ENCODE data around the gene CNOT8. TPM values are rescaled to one million over a fixed set of nuclear protein-coding genes. Genes with fewer than 3 reads are reported as not detected.
"Not testable (repeated sequence)": the region's sequence is repeated elsewhere in the genome, so short reads cannot be mapped to it uniquely, and the experiment has no call there.

CNOT8 gene
- total RNA-seq = 10 to 100 TPM; 29.3 to 30.3 TPM
- long read RNA-seq, transcript CNOT8-214 (6 exons, 923 nt) = minor isoform, 5 of 58 reads
- long read RNA-seq, transcript CNOT8-201 (7 exons, 2,528 nt) = major isoform, 27 of 58 reads
- long read RNA-seq, transcript CNOT8-202 (7 exons, 2,604 nt) = minor isoform, 7 of 58 reads
- long read RNA-seq, partial matches to known transcripts = 3 of 58 reads
- long read RNA-seq, other reads (novel, unspliced or antisense) = 11 of 58 reads

- ATAC-seq (peak; percentile 93 to 94), DNase-seq (peak; percentile 99)
- intact Hi-C loops (cut with DNase I) = loop anchor here in 1 of 2 donors (5.0 kb wide), 1 partner anchor 101 kb away; the partner anchor contains the start of gene LARP1
Observed at GRCh38 chr5:154858297-154858971, at the start of gene CNOT8. Gene CNOT8, plus strand, starts transcription at chr5:154858627. Its CDS starts 4,652 bp downstream, at chr5:154863279.

- DNase-seq = no peak
- ATAC-seq = peak in 1 of 2 donors; percentile 59
- intact Hi-C loops (cut with DNase I) = loop anchor here in 1 of 2 donors (5.0 kb wide), 1 partner anchor 159 kb away; no protein-coding TSS in a partner anchor
Observed at GRCh38 chr5:154811239-154811638, 47.2 kb upstream of the CNOT8 start.

DNA sequence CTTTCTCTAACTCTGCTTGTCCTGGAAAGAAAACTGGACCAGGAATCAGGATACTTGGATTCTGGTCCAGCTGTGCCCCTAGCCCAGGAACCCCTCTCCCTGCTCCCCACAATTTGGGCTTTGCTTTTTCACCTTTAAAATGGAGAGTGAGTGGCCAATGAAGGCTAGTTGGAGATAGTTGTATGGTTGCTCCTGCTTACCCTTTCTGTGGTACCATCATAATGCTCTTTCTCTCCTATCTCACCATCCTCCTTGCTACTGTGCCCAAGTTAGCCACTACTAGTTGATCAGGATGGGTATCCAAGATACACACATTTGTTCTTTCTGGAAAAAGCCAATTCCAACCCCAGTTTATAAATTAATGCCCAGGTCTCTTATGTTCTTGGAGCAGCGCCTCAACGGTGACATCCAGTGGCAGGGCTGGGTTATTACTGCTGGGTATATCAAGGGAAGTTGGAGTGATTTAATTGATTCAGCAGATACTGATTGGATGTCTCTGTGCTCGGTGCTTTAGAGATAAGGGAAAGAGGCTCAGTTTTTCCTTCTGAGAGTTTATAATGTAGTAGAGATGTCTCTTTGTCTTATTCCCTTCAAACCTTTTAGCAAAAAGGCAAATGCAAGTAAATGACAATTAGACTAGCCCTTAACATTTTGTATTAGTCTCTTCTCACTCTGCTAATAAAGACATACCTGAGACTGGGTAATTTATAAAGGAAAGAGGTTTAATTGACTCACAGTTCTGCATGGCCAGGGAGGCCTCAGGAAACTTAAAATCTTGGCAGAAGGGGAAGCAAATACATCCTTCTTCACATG, 46.6 kb upstream of the CNOT8 start:
- intact Hi-C loops (cut with DNase I) = loop anchor here (2.0 to 5.0 kb wide), 2 partner anchors 160 to 161 kb away; no protein-coding TSS in a partner anchor
- peak; percentile 64 to 66 for ATAC-seq
- DNase-seq = peak; percentile 58

- intact Hi-C loops (cut with DNase I) = loop anchor here (2.0 to 5.0 kb wide), 2 partner anchors 161 to 162 kb away; no protein-coding TSS in a partner anchor
- no peak for ATAC-seq
- DNase-seq = no peak
Observed at GRCh38 chr5:154813158-154813557, 45.3 kb upstream of the CNOT8 start.

DNA sequence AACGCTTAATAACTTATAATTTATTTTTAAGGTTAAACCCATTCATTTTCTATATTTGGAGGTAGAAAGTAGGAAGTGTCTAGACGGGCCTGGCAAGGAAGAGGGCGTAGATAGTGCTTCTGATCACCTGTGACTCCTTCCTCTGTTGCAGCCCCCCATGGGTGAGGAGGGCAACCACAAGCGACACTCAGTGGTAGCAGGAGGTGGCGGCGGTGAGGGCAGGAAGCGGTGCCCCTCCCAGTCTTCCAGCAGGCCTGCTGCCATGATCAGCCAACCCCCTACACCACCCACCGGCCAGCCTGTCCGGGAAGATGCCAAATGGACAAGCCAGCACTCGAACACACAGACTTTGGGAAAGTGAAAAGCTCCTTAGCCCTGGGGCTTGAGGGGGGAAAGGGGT, 44.7 kb upstream of the CNOT8 start:
- DNase-seq (no peak), ATAC-seq (peak in 1 of 2 donors; percentile 6)
- intact Hi-C loops (cut with DNase I) = loop anchor here (2.0 to 5.0 kb wide), 2 partner anchors 161 to 163 kb away; no protein-coding TSS in a partner anchor

DNA sequence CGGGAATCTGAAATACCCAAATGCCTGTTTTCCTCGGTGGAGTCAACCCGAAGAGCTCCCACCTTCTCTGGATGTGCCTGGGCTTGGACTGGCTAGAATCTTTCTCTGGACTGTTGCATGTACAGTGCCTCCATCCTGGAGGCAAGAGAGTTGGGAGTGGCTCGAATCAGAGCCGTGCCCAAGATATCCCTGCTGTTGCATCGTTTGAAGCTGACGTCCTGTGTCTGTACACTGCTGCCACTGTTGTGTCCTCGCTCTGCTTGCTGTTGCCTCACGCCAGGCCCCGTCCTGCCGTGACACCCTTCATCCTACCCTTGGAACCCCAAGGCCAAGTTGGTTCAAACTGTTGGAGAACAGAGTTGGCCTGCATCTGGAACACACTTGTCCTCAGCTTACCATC, 43.4 kb upstream of the CNOT8 start:
- ATAC-seq (no peak), DNase-seq (no peak)
- intact Hi-C loops (cut with DNase I) = no loop called here

DNA sequence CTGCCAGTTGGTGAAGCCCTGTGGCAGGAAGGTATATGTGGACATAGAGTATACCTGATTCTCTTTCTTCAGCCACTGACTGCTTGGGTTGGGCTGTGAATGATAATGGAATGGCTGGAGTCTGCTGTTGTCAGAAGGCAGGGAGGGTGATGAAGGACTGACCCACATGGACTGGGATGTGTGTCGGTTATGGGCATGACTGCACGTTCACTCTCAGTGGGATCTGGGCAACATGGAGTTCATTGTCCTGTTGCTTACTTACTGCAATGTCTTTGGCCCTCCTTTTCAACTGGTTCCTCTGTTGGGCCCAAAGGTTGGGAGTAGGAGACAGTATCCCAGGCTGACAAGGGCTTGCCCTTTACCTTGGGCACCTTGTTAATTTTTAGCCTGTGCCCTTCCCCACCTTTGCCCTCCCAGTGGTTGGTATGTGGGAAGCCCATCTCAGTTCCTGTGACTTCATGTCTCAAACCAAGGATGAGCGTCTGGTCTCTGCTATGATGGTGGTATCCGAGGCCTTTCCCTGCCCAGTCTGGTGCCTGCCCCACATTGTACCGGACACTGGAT, 42.7 kb upstream of the CNOT8 start:
- ATAC-seq (no peak), DNase-seq (no peak)
- intact Hi-C loops (cut with DNase I) = no loop called here

DNA sequence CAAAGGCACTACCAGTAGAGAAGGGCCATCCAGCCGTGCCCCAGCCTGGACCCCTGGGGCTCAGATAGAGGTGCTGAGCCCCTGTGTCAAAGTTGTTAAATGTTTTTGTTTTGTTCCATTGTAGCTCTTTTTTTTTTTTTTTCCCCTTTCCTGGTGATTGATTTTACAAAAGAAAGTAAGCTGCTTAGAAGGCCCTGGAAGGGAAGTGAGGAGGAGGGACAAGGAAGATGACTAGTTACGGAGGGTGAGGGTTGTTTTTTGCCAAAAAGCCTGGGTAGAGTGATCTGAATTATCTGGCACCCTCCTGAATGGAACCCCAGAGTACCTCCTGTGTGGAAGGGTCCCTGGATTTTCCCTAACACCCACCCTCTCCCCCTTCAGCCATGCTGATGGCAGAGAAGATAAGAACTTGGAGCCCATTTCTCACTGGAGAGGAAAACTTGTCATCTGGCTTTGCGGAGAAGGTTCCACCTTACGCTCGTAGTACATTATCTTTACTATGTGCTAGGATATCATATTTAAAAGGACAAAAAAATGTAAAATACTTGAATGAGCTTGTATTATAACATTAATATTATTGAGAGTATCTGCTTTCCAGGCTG, 41.4 kb upstream of the CNOT8 start:
- no peak for ATAC-seq
- intact Hi-C loops (cut with DNase I) = no loop called here
- no peak for DNase-seq

GRCh38 chr5:154817815-154818214, 40.6 kb upstream of the CNOT8 start:
- ATAC-seq = no peak
- no peak for DNase-seq
- intact Hi-C loops (cut with DNase I) = no loop called here

- DNase-seq = no peak
- ATAC-seq = no peak
- intact Hi-C loops (cut with DNase I) = no loop called here
Observed at GRCh38 chr5:154818471-154819116, 39.8 kb upstream of the CNOT8 start.

- no peak for DNase-seq
- intact Hi-C loops (cut with DNase I) = no loop called here
- ATAC-seq = no peak
Observed at GRCh38 chr5:154819546-154819945, 38.9 kb upstream of the CNOT8 start.

DNA sequence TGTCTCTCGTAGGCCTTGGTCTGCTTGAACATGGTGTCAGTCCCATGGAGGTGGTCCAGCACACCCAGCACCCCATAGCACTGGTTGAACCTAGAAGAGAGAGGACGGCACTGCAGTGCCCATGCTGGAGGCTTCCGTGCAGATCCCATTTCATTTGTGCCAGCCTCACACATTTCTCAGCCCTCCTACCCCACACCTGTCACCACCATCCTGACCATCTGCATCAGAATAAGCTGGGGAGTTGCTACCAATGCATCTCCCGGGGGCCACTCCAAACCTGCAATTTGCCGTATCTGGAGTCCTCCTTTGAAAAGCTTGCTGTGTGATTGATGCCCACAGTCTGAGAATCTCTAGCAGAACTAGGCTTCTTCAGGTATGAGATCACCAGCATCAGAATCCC, 38.0 kb upstream of the CNOT8 start:
- ATAC-seq (no peak), DNase-seq (no peak)
- intact Hi-C loops (cut with DNase I) = no loop called here

GRCh38 chr5:154822896-154823295, 35.5 kb upstream of the CNOT8 start:
- intact Hi-C loops (cut with DNase I); DNase-seq; ATAC-seq: not testable (repeated sequence)

DNA sequence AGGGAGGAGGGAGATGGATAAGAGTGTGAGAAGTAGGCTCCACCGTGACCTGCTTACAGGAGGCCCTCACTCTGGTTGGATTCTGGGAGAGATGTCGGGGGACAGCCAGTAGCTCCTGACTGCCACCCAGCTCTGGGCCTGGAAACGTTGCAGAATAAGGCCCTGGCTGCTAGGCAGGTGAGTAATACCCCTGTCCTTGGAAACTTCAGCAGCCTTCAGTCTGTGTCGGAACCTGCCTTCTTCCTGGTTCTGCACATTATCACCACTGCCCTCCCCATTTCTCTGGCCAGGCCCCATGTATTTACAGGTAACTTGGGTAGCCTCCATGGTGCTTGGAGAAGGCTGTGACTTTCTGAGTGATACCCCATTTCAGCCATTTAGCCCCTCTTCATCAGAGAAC, 34.8 kb upstream of the CNOT8 start:
- ATAC-seq = no peak
- intact Hi-C loops (cut with DNase I) = no loop called here

DNA sequence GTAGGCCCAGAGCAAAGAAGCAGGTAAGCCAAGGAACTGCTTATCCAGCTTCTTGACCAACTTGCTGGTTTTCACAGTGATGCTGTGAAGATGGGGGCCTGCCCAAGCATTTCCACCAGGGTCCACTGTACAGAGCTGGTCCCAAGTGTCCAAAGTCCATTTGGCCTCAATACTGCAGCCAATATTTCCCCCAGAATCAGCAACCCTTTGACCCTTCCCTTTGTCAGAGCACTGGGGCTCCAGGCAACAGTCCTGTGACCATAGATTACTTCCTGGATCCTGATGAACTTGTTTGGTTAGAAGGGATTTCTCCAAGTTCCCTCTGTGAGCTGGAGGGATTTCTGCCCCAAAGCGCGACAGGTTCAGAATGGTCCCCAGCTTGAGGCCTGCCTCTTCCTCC, 34.4 kb upstream of the CNOT8 start:
- ATAC-seq (no peak), DNase-seq (no peak)
- intact Hi-C loops (cut with DNase I) = no loop called here

More for the DNA sequence above, 34.8 kb upstream of the CNOT8 start:
- no peak for DNase-seq

GRCh38 chr5:154829181-154829588, 29.2 kb upstream of the CNOT8 start:
- DNase-seq (no peak), ATAC-seq (no peak)
- intact Hi-C loops (cut with DNase I) = no loop called here

DNA sequence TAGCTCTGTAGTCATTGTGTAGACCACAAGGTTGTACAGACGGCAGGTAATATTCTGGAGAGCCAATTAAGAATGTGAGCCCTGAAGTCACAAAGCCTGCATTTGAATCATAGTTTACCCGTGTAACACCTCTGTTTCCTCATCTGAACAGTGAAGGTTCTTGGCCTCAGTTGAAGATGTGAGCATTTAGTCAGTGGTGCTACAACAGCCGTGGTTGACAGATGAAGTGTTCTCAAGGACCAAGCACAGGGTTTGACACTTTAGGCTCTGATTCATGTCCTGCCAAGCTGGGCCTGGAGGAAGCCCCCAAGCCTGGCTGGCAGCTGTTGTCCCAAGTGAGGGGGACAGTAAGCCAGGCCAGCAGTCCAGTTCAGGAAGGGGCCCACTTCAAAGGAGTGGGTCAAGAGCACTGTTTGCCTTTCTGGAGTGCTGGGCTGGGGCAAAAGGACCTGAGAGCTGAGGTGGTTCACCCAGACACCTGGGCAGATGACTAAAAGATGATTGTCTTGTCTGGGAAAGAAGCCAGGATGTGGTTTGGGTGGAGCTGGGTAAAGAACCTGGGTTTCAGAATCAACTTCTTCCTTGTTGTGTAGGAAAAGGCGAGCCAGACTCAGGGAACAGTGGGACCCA, 28.7 kb upstream of the CNOT8 start:
- DNase-seq (no peak), ATAC-seq (peak; percentile 8 to 29)
- intact Hi-C loops (cut with DNase I) = no loop called here

DNA sequence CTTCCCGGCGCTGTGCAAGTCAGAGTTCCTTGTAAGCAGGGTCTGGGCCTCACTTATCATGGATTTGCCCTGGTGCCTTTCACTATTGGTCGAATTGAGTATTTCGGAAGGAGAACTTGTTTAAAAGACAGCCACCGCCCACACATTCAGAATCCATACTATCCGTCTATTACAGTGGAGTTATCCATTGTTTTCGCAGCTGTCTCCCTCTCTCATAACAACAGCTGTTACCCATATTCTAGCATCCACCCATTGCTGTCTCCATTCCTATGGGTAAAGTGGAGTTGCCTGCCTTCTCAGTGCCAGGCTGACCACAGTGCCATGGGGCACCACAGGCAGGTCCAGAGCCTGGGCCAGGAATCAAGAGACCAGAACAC, 28.2 kb upstream of the CNOT8 start:
- DNase-seq (no peak), ATAC-seq (no peak)
- intact Hi-C loops (cut with DNase I) = no loop called here
